ENCODE data around the gene DDX50. TPM values are rescaled to one million over a fixed set of nuclear protein-coding genes. Genes with fewer than 3 reads are reported as not detected.
A peak's percentile ranks its signal among the peaks of the same experiment; 100 is the strongest.
"Not testable (repeated sequence)": the region's sequence is repeated elsewhere in the genome, so short reads cannot be mapped to it uniquely, and the experiment has no call there.

DDX50 gene
- total and polyA plus RNA-seq, 2 donors, result 38.2 to 63.4 TPM

- no peak overlapping the region for H3K27ac ChIP-seq (ENCODE audit: low read depth)
These were observed 33.9 kb downstream of the DDX50 start for GRCh38 chr10:68934994-68935393.

DNA sequence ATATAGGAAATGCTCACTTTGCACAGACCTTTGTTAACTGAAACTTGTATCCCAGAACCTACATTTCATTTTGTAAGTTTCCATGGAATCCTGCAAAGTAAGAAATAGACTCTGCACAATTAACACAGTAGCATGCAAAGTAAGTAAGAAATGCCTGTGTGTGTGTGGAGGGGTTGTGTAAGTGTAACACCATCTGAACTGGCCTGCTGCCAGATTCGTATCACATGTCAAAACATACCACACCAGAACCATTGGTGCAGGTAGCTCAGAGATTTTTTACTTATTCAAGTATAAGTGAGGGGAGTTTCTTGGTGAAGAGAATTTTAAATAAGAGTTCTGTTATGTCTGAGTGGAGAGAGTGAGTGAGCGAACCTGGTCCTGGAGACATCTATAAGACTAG lies 37.0 kb downstream of the DDX50 start:
- no peak for DNase-seq (ENCODE audit: extremely low spot score)
- H3K4me1 ChIP-seq (ENCODE audit: insufficient read depth), result no peaks in the 10 kb centered on the region
- H3K36me3 ChIP-seq (ENCODE audit: insufficient read depth), result peaks cover 6% of the 10 kb centered on the region
- no peak overlapping the region for H3K4me3 ChIP-seq (ENCODE audit: low read depth, low read length)
- no peak overlapping the region for H3K27ac ChIP-seq (ENCODE audit: low read depth)
- 75% methylated on average over 2 of the region's 2 CpGs for WGBS

More at GRCh38 chr10:68934994-68935393, 33.9 kb downstream of the DDX50 start:
- peaks cover 6% of the 10 kb centered on the region for H3K36me3 ChIP-seq (ENCODE audit: insufficient read depth)
- no peaks in the 10 kb centered on the region for H3K4me1 ChIP-seq (ENCODE audit: insufficient read depth)
- DNase-seq (ENCODE audit: extremely low spot score), result no peak
- no peak overlapping the region for H3K4me3 ChIP-seq (ENCODE audit: low read depth, low read length)

DNA sequence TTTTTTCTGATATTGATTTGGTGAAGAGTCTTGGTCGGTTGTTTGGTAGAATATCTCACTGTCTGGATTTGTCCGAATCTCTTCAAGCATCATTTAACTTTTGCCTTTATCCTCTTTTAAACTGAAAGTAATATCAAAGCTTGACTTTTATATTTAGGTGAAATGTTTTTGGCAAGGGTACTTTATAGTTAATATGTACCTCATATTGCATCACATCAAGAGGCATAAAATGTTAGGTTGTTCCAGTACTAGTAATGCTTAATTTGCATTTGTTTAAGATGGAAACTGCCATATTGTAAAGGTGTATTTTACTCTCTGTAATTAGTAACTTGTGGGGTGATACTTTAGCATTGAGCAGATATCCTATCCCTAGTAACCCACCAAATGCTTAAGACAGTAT lies 37.8 kb downstream of the DDX50 start:
- 93% methylated on average over 2 of the region's 2 CpGs for WGBS
- Histone ChIP-seq H3K27ac (ENCODE audit: low read depth) (no peak overlapping the region), H3K4me1 (ENCODE audit: insufficient read depth) (no peaks in the 10 kb centered on the region), H3K36me3 (ENCODE audit: insufficient read depth) (peaks cover 9% of the 10 kb centered on the region), H3K4me3 (ENCODE audit: low read depth, low read length) (no peak overlapping the region)
- DNase-seq (ENCODE audit: extremely low spot score), result no peak

DNA sequence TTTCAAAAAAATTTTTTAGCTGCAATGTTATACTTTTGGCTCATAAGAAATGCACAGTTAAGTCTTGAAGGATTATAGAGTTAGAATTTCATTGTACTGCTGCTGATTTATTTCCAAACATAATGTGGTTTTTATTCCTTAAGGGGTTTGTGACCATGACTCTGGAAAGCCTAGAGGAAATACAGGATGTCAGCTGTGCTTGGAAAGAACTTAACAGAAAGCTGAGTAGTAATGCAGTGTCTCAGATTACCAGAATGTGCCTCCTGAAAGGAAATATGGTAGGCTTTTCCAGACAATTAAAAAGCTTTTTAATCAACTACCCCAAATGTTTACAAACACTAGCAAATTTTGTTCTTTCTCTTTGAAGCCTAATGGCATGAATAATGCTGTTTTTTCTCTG lies 39.8 kb downstream of the DDX50 start:
- H3K4me3 ChIP-seq (ENCODE audit: low read depth, low read length); H3K4me1 ChIP-seq (ENCODE audit: insufficient read depth); H3K36me3 ChIP-seq (ENCODE audit: insufficient read depth); H3K27ac ChIP-seq (ENCODE audit: low read depth); DNase-seq (ENCODE audit: extremely low spot score): not testable (repeated sequence)

DNA sequence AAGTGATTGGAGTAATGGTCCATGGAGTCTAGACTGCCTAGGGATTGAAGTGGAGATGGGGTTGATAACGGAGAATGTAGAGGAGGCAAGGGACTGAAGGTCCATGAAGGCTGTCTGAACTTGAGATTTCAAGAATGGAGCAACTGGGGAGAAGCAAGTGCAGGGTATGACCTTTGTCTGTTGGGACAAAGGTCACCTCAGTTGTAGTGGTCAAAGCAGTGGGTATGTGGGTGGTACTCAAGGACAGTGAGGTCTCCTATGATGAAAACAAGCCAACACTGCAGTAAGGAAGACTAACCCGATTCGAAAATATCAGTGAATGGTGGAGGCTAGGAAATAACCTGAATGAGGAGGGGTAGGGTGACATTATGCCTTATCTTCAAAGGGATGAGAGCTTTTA lies 49.5 kb downstream of the DDX50 start:
- no peak for DNase-seq (ENCODE audit: extremely low spot score)
- WGBS, result 95% methylated on average over 3 of the region's 3 CpGs
- peaks cover 9% of the 10 kb centered on the region for H3K36me3 ChIP-seq (ENCODE audit: insufficient read depth)
- H3K4me3 ChIP-seq (ENCODE audit: low read depth, low read length), result no peak overlapping the region
- H3K4me1 ChIP-seq (ENCODE audit: insufficient read depth), result no peaks in the 10 kb centered on the region
- no peak overlapping the region for H3K27ac ChIP-seq (ENCODE audit: low read depth)

DNA sequence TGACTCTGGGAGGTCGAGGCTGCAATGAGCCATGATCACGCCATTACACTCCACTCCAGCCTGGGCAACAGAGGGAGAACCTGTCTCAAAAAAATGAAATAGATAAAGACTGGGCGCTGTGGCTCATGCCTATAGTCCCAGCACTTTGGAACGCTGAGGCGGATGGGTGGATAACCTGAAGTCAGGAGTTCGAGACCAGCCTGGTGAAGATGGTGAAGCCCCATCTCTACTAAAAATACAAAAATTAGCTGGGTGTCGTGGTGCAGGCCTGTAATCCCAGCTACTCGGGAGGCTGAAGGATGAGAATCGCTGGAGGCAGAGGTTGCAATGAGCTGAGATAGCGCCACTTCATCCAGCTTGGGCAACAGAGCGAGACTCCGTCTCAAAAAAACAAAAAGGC lies 53.8 kb downstream of the DDX50 start:
- Histone ChIP-seq H3K27ac (ENCODE audit: low read depth) (no peak overlapping the region), H3K4me1 (ENCODE audit: insufficient read depth) (no peaks in the 10 kb centered on the region), H3K36me3 (ENCODE audit: insufficient read depth) (peaks cover 2% of the 10 kb centered on the region), H3K4me3 (ENCODE audit: low read depth, low read length) (no peak overlapping the region)
- 87% methylated on average over 12 of the region's 12 CpGs for WGBS
- no peak for DNase-seq (ENCODE audit: extremely low spot score)

GRCh38 chr10:68955355-68955831 lies 54.3 kb downstream of the DDX50 start:
- H3K4me3 ChIP-seq (ENCODE audit: low read depth, low read length), result peak overlapping the region; percentile 96
- H3K4me1 ChIP-seq (ENCODE audit: insufficient read depth), result no peaks in the 10 kb centered on the region
- no peak for DNase-seq (ENCODE audit: extremely low spot score)
- WGBS, result 5% methylated on average over 16 of the region's 16 CpGs
- peak overlapping the region; percentile 68 for H3K27ac ChIP-seq (ENCODE audit: low read depth)
- H3K36me3 ChIP-seq (ENCODE audit: insufficient read depth), result peaks cover 2% of the 10 kb centered on the region

GRCh38 chr10:68955832-68956532 lies 54.9 kb downstream of the DDX50 start, which contains the start of gene DDX21:
Gene DDX21 (plus strand): TSS chr10:68956170. CDS start chr10:68956226, 56 bp downstream.
- Histone ChIP-seq H3K4me3 (ENCODE audit: low read depth, low read length) (peak within 1 kb of the TSS; percentile 96), H3K27ac (ENCODE audit: low read depth) (peak within 1 kb of the TSS; percentile 85), H3K4me1 (ENCODE audit: insufficient read depth) (no peaks in the 10 kb centered on the region), H3K36me3 (ENCODE audit: insufficient read depth) (peaks cover 5% of the 10 kb centered on the region)
- DNase-seq (ENCODE audit: extremely low spot score), result peak; percentile 91
- under 1% methylated on average over 53 of the region's 53 CpGs for WGBS

DNA sequence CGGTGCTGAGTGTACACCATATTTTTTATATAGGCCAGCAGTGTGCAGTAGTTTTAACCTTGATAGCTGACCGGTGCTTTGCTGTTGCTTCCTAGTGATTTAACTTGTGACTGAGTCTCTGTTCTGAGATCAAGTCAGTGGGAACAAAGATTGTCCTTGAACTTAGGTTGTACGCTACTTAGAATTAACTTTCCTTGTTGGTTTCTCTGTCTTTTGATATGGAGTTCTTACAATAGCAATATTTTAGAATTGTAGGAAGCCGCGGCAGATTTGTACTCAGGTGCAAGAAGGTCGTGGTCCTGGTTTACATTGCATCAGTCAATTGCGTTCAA lies 56.1 kb downstream of the DDX50 start:
- Histone ChIP-seq H3K27ac (ENCODE audit: low read depth) (no peak overlapping the region), H3K36me3 (ENCODE audit: insufficient read depth) (peaks cover 6% of the 10 kb centered on the region), H3K4me3 (ENCODE audit: low read depth, low read length) (peak overlapping the region; percentile 96), H3K4me1 (ENCODE audit: insufficient read depth) (no peaks in the 10 kb centered on the region)
- no peak for DNase-seq (ENCODE audit: extremely low spot score)
- 60% methylated on average over 7 of the region's 7 CpGs for WGBS

DNA sequence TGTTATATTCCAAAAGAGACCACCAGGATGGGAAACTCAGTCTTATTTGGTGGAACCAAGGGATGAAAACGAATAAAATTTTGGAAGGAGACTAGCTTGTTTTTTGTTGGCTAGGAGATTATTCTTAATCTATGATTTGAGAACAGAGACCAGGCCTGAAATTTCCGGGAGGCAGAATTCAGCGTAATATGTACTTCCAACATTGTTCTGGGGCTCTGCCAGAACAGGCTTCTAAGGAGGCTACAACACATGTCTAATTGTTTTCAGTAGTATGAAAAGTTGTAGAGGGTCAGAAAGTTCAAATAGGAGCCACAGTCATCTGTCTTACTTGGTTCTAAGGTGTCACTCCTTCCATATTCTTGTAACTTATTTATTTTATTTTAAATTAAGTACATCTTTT lies 56.5 kb downstream of the DDX50 start:
- peaks cover 6% of the 10 kb centered on the region for H3K36me3 ChIP-seq (ENCODE audit: insufficient read depth)
- no peaks in the 10 kb centered on the region for H3K4me1 ChIP-seq (ENCODE audit: insufficient read depth)
- H3K27ac ChIP-seq (ENCODE audit: low read depth), result no peak overlapping the region
- 72% methylated on average over 3 of the region's 3 CpGs for WGBS
- DNase-seq (ENCODE audit: extremely low spot score), result no peak
- no peak overlapping the region for H3K4me3 ChIP-seq (ENCODE audit: low read depth, low read length)

- Histone ChIP-seq H3K4me1 (ENCODE audit: insufficient read depth) (no peaks in the 10 kb centered on the region), H3K27ac (ENCODE audit: low read depth) (no peak overlapping the region), H3K36me3 (ENCODE audit: insufficient read depth) (peaks cover 8% of the 10 kb centered on the region), H3K4me3 (ENCODE audit: low read depth, low read length) (no peak overlapping the region)
- WGBS, result 93% methylated on average over 4 of the region's 4 CpGs
- DNase-seq (ENCODE audit: extremely low spot score), result no peak
These were observed 58.8 kb downstream of the DDX50 start for GRCh38 chr10:68959695-68960527.

DNA sequence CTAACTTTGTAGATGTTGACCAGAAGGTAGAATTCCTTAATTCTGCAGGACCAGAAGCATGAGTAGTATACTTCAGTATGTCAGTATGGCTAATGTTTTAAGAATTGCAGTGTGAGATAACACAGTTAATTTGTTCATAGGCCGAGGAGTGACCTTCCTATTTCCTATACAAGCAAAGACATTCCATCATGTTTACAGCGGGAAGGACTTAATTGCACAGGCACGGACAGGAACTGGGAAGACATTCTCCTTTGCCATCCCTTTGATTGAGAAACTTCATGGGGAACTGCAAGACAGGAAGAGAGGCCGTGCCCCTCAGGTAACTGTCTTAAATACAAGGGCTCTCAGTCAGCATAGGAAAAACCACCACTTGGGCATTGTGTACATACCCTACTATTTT lies 62.0 kb downstream of the DDX50 start:
- Histone ChIP-seq H3K27ac (ENCODE audit: low read depth) (no peak overlapping the region), H3K36me3 (ENCODE audit: insufficient read depth) (peaks cover 11% of the 10 kb centered on the region), H3K4me1 (ENCODE audit: insufficient read depth) (no peaks in the 10 kb centered on the region), H3K4me3 (ENCODE audit: low read depth, low read length) (no peak overlapping the region)
- WGBS, result 91% methylated on average over 4 of the region's 4 CpGs
- no peak for DNase-seq (ENCODE audit: extremely low spot score)

DNA sequence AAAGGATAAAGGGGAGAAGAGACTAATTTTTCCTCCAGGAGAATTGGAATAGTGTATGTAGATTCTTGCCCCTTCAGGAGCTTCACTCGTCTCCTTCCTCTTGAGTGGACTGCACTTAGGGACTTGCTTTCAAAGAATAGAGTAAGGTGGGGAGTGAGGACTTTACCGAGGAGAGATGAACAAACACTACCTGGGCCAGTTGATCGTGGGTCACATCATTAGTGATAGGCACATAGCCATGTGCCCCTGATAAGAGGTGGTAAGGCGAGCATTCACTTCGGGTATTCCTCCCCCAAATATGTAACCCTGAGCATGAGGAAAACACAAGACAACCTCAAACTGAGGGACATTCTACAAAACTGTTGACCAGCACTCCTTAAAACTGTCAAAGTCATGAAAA lies 72.9 kb downstream of the DDX50 start:
- no peak for DNase-seq (ENCODE audit: extremely low spot score)
- Histone ChIP-seq H3K27ac (ENCODE audit: low read depth) (no peak overlapping the region), H3K36me3 (ENCODE audit: insufficient read depth) (peaks cover 13% of the 10 kb centered on the region), H3K4me1 (ENCODE audit: insufficient read depth) (no peaks in the 10 kb centered on the region), H3K4me3 (ENCODE audit: low read depth, low read length) (no peak overlapping the region)
- WGBS, result 93% methylated on average over 5 of the region's 5 CpGs

GRCh38 chr10:68975936-68976473 lies 74.9 kb downstream of the DDX50 start:
- WGBS, result 97% methylated on average over 5 of the region's 5 CpGs
- H3K4me3 ChIP-seq (ENCODE audit: low read depth, low read length); DNase-seq (ENCODE audit: extremely low spot score); H3K27ac ChIP-seq (ENCODE audit: low read depth); H3K36me3 ChIP-seq (ENCODE audit: insufficient read depth); H3K4me1 ChIP-seq (ENCODE audit: insufficient read depth): not testable (repeated sequence)
